ENCODE measurements around the gene C8B. TPM values are rescaled to one million over a fixed set of nuclear protein-coding genes. Genes with fewer than 3 reads are reported as not detected.

The C8B gene
- total and polyA plus RNA-seq, 2 donors (not counting 1 experiment from before 2014, with no cell fraction given), result not detected

DNA sequence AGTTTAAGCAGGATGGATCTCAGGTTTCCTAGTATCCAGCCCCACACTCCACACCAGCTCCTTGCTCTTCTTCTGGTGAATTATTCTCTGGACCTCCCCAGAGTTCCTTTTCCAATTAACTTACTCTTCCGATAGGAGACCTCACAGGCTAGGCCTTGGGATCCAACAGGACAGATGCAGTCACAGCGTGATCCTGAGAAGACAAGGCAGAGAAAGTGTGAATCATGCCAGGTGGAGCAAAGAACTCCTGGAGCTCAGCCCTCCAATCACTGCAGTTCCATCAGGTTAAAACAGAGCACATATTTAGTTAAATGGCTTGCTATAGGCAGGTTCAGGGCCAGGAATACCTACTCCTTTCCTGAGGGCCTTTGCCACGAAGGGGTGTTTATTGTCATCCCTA, 34.1 kb downstream of the C8B start:
- Histone ChIP-seq H3K36me3 (replicated peaks in 1 of 2; ENCODE audit: control extremely low read depth in 1 of 2, control insufficient read depth in 1 of 2, extremely low read depth in 1 of 2, insufficient read depth in 2 of 2, low read length in 1 of 2) (no peaks in the 10 kb centered on the region), H2AFZ (ENCODE audit: insufficient read depth, low read depth, low read length, poor library complexity, severe bottlenecking) (no peak overlapping the region), H4K20me1 (ENCODE audit: control insufficient read depth, insufficient read depth, low read length, poor library complexity, severe bottlenecking) (no peaks in the 10 kb centered on the region), H3K9me3 (ENCODE audit: control extremely low read depth in 1 of 3, control insufficient read depth in 2 of 3, insufficient read depth in 1 of 3, low read length in 2 of 3) (no peaks in the 10 kb centered on the region), H3K4me1 (ENCODE audit: control insufficient read depth in 2 of 2, insufficient read depth in 2 of 2, low read length in 2 of 2) (no peaks in the 10 kb centered on the region), H3K4me2 (replicated peaks; ENCODE audit: low read depth, low read length, poor library complexity, severe bottlenecking) (no peak overlapping the region), H3K27me3 (replicated peaks in 1 of 4; ENCODE audit: control extremely low read depth in 1 of 4, control insufficient read depth in 3 of 4, insufficient read depth in 4 of 4, low read length in 3 of 4) (peaks cover 0 to 3% (median 0%) of the 10 kb centered on the region in 4 experiments), H3K27ac (ENCODE audit: low read length in 2 of 2) (no peak overlapping the region), H3K79me2 (ENCODE audit: control insufficient read depth, insufficient read depth, low read length) (no peaks in the 10 kb centered on the region), H3K9ac (ENCODE audit: low read length) (no peak overlapping the region), H3K4me3 (ENCODE audit: control extremely low read depth in 1 of 5, extremely low read depth in 1 of 5, insufficient read depth in 1 of 5, low read depth in 2 of 5, low read length in 4 of 5) (no peak overlapping the region)
- CTCF ChIA-PET, result no interaction called here
- POLR2A ChIA-PET, result no interaction called here
- no peak for ATAC-seq (ENCODE audit: low read depth)
- DNase-seq, result no peak
- peaks cover 2% of the 10 kb centered on the region for H3K9me3 Mint-ChIP-seq (ENCODE audit: insufficient read depth)
- TF ChIP-seq EZH2 (IDR thresholded peaks at IDR 0.05; ENCODE audit: borderline replicate concordance, insufficient read depth, low read depth, low read length, poor library complexity, severe bottlenecking), result no peak
- no peak overlapping the region for H3K4me3 Mint-ChIP-seq
- H3K27me3 Mint-ChIP-seq, result peaks cover 8% of the 10 kb centered on the region
- no peaks in the 10 kb centered on the region for H3K4me1 Mint-ChIP-seq
- intact Hi-C loops (cut with micrococcal nuclease), result no loop called here
- WGBS (ENCODE audit: insufficient coverage), result 100% methylated on average over 1 of the region's 3 CpGs
- no peak overlapping the region for H3K27ac Mint-ChIP-seq

DNA sequence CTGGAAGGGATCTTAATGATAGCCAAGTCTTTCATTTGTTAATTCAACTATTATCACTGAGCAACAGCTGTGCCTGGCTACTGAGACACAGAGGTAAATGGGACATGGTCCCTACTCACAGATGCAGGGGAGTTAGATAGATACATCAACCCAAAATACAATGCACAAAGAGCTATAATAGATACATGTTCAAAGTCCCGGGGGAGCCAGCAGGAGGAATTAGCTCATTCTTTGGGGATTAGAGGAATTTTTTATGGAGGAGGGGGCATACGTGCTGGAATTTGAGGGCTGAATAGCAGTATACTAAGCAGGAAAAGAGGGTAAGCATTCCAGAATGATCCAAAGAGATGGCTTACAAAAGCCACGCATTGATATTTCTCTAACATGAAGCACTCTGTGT, 34.6 kb downstream of the C8B start:
- Histone ChIP-seq H3K27me3 (replicated peaks in 1 of 4; ENCODE audit: control extremely low read depth in 1 of 4, control insufficient read depth in 3 of 4, insufficient read depth in 4 of 4, low read length in 3 of 4) (peaks cover 0 to 3% (median 0%) of the 10 kb centered on the region in 4 experiments), H3K36me3 (replicated peaks in 1 of 2; ENCODE audit: control extremely low read depth in 1 of 2, control insufficient read depth in 1 of 2, extremely low read depth in 1 of 2, insufficient read depth in 2 of 2, low read length in 1 of 2) (no peaks in the 10 kb centered on the region), H3K4me2 (replicated peaks; ENCODE audit: low read depth, low read length, poor library complexity, severe bottlenecking) (no peak overlapping the region), H2AFZ (ENCODE audit: insufficient read depth, low read depth, low read length, poor library complexity, severe bottlenecking) (no peak overlapping the region), H3K27ac (ENCODE audit: low read length in 2 of 2) (no peak overlapping the region), H3K9ac (ENCODE audit: low read length) (no peak overlapping the region), H3K4me3 (ENCODE audit: control extremely low read depth in 1 of 5, extremely low read depth in 1 of 5, insufficient read depth in 1 of 5, low read depth in 2 of 5, low read length in 4 of 5) (no peak overlapping the region), H3K4me1 (ENCODE audit: control insufficient read depth in 2 of 2, insufficient read depth in 2 of 2, low read length in 2 of 2) (no peaks in the 10 kb centered on the region), H4K20me1 (ENCODE audit: control insufficient read depth, insufficient read depth, low read length, poor library complexity, severe bottlenecking) (no peaks in the 10 kb centered on the region), H3K79me2 (ENCODE audit: control insufficient read depth, insufficient read depth, low read length) (no peaks in the 10 kb centered on the region), H3K9me3 (ENCODE audit: control extremely low read depth in 1 of 3, control insufficient read depth in 2 of 3, insufficient read depth in 1 of 3, low read length in 2 of 3) (no peaks in the 10 kb centered on the region)
- CTCF ChIA-PET, result no interaction called here
- Mint-ChIP-seq H3K27me3 (peaks cover 8% of the 10 kb centered on the region), H3K4me1 (no peaks in the 10 kb centered on the region), H3K9me3 (ENCODE audit: insufficient read depth) (peaks cover 2% of the 10 kb centered on the region), H3K27ac (no peak overlapping the region), H3K4me3 (no peak overlapping the region)
- POLR2A ChIA-PET, result no interaction called here
- no peak for ATAC-seq (ENCODE audit: low read depth)
- intact Hi-C loops (cut with micrococcal nuclease), result no loop called here
- no CpG with 5 or more reads among the region's 3 CpGs for WGBS (ENCODE audit: insufficient coverage)
- DNase-seq, result no peak
- no peak for TF ChIP-seq EZH2 (IDR thresholded peaks at IDR 0.05; ENCODE audit: borderline replicate concordance, insufficient read depth, low read depth, low read length, poor library complexity, severe bottlenecking)
- TF ChIP-seq, protein P1, sequence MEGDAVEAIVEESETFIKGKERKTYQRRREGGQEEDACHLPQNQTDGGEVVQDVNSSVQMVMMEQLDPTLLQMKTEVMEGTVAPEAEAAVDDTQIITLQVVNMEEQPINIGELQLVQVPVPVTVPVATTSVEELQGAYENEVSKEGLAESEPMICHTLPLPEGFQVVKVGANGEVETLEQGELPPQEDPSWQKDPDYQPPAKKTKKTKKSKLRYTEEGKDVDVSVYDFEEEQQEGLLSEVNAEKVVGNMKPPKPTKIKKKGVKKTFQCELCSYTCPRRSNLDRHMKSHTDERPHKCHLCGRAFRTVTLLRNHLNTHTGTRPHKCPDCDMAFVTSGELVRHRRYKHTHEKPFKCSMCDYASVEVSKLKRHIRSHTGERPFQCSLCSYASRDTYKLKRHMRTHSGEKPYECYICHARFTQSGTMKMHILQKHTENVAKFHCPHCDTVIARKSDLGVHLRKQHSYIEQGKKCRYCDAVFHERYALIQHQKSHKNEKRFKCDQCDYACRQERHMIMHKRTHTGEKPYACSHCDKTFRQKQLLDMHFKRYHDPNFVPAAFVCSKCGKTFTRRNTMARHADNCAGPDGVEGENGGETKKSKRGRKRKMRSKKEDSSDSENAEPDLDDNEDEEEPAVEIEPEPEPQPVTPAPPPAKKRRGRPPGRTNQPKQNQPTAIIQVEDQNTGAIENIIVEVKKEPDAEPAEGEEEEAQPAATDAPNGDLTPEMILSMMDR (IDR thresholded peaks at IDR 0.05), result no peak

Measured in B cell (primary cell).